8988T (cell line): ENCODE results near the gene CNTN2.

ENCODE experiments used
- DNase-seq: peaks from one replicate; pipeline ENCODE4 v3.0.0; 2011

CNTN2 gene

GRCh38 chr1:205042911-205043806, at the start of gene CNTN2:
TSS of gene CNTN2 (plus strand) at chr1:205043212. CDS start at chr1:205053186, 9,974 bp downstream.
- DNase-seq = no peak

GRCh38 chr1:204994086-204994862, 48.7 kb upstream of the CNTN2 start:
- DNase-seq = no peak

DNA sequence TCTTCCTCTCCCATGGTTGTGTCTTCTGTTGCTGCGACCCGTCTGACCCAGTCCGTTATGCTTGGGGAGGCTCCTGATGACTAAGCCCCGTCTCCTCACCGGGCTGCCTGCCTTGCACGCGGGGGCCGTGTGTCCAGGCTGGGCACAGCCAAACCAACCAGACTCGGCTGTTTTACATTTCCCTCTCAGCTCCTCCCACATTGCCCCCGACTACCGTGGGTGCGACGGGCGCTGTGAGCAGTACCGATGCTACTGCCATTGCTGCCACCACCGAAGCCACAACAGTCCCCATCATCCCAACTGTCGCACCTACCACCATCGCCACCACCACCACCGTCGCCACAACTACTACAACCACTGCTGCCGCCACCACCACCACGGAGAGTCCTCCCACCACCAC, 46.0 kb upstream of the CNTN2 start:
- no peak for DNase-seq

DNA sequence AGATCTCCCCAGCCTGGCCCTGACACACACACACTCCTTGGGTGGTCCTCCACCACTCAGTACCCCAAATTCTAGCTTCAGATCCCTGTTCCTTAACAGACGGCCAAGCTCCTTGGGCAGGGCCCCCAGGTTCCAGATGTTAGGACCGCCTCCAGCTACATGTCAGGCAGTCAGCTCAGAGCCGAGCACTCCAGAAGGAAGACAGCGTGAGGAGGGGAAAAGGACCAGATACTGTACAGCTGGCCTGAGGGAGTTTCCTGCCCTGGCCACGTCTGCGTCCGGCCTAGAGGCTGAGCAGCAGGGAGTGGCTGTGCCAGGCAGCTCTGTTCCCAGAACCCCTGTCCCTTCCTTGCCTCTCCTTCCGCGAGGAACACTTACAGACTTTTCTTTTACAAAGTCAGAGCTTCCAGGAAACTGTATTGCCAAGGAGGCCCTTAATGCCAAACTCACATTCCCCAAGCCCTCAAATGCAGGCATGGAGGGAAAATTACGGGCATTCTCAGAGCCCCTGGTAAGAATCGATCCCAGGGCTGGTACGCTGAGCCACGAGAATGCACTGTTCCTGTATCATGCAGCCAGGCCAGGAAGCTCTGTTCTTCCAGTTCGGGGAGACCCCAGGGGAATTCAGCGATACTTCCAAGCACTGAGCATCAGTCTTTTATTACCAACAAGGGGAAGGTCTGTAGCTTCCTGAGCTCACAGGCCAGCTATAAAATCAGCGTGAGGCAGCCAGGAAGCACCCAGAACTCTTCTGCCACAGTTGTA, 45.2 kb upstream of the CNTN2 start:
- DNase-seq = no peak

GRCh38 chr1:205001162-205001561, 41.9 kb upstream of the CNTN2 start:
- no peak for DNase-seq

DNA sequence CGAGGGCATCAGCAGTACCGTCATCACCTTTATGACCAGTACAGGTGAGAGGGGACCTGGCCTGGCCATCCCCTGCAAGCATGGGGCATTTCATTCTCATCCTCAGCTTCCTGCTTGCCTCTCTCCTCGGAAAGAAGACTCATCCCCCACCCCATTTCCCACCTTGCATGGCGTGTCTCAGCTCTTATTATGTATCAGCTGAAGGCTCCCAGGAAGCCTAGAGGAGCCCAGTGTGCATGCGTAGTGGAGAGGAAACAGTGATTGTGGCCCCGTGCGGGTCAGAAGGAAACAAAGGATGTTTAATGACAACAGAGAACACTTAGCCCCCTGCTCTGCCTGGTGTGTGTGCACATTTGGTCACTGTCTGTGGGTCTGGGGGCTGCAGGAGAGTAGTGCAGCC, 40.3 kb upstream of the CNTN2 start:
- no peak for DNase-seq

GRCh38 chr1:205003358-205004131, 39.5 kb upstream of the CNTN2 start:
- DNase-seq = no peak

DNA sequence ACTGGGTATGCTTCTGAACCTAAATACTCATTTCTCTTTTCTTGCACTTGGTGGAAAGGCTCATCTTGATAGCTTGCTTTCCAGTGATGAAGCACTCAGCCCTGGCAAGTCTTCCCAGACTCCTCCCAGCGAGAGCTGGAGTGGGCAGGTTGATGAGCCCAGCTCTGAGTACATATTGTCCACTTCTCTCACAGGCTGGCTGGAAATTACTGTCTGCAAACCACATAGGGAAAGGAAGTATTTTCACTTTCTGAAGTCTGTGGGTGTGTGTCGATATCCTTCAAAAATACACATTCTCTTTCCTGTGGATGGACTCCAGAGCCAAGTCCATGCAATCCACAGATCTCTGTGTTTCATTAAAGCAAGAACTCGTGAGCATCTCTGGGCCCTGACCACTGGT, 38.7 kb upstream of the CNTN2 start:
- DNase-seq = no peak

- DNase-seq = no peak
Observed at GRCh38 chr1:205008896-205009295, 34.1 kb upstream of the CNTN2 start.

DNA sequence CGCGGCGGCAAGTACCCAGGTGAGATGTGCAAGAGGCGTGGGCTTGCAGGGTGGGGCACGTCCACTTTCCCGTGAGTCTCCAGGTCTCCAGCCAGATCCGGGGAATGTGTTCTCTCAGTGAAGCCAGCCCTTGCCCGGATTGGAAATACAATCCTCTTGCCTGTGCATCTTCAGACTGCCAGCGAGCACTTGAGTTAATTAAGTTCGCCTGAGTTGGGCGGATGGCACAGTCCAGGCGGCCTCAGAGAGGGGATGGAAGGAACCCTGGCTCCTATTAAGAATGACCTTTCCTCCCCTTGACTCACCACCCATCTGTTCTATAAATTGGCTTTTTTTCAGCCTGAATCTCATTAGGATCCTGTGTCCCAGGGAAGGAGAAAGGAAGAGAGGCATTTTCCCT, 33.3 kb upstream of the CNTN2 start:
- DNase-seq = no peak

DNA sequence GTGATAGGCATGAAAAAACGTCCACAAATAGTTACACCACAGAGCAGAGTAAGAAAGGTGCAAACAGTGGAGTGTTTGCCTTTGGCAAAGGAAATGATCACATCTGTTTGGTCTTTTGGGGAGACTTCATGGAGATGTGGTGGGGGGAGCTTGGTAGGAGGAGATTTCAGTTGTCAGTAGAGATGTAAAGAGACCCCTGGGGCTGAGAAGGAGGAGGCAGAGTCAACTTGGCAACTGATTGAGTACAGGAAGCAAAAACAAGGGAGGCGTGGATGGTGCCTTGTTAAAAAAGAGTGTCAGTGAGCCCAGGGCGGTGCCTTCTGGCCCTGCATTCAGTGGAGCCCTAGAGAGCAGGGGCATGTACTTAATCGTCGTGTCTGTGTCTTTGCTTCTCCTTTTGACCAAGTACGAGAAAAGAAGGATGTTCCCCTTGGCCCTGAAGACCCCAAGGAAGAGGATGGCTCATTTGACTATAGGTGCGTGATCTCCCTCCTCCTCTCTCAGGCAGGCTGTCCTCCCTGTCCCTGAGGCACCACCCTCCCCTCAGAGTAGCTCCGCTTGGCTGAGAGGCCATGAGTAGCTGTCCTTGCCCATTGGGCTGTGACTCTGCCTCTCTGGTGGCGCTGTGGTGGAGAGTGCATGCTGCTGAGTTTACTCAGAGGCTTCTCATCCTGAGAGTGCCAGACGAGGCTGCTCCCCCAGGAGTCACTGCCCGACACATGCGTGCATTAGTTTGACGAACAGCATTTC, 30.4 kb upstream of the CNTN2 start:
- no peak for DNase-seq

DNA sequence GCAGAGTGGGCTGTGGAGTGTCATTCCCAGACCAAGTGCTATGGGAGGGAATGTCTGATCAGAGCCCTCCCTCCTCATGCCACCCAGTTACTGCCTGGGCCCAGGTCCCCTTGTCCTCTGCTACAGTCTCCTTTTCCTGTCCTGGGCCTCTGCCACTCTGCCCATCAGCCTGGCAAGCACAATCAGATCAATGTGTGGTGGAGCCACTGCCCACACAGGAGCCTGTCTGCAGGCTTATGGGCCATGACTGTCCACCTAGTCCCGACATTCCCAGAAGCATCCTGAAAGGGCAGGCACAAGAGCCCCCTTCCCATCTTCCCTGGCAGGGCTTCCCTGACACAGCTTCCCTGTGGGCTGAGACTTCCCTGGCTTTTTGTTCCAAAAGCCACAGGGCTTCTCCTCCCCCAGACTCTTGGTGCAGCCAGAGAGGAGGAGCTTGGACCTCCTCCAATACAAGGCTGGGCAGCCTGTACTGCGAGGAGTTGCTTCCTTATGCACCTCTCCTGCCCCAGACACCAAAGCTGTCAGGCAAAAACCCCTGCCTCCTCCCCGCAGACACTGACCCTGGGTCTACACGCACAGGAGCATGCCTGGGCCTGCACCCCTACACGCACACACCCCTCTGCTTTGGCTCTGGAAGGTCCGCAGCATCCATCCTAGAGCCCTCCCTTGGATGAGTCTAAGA, 29.2 kb upstream of the CNTN2 start:
- no peak for DNase-seq

GRCh38 chr1:205014783-205015182, 28.2 kb upstream of the CNTN2 start:
- DNase-seq = no peak

DNA sequence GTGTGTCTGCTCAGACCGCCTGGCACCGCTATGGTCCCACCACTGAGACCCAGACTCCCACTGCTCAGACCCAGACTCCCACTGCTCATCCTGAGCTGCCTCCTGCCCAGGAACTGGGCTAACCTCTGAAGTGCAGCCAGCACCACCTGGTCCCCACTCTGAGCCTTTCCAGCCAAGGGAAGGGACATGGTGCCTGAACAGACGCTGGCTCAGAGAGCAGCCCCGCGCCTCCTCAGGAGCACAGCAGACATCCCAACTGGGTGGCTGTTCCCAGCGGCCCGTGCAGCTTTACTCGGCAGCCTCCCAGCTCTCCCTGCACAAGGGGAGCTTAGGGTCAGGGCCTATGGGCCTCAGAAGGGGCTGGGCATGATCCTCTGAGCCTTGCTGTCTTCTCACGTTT, 27.8 kb upstream of the CNTN2 start:
- no peak for DNase-seq

DNA sequence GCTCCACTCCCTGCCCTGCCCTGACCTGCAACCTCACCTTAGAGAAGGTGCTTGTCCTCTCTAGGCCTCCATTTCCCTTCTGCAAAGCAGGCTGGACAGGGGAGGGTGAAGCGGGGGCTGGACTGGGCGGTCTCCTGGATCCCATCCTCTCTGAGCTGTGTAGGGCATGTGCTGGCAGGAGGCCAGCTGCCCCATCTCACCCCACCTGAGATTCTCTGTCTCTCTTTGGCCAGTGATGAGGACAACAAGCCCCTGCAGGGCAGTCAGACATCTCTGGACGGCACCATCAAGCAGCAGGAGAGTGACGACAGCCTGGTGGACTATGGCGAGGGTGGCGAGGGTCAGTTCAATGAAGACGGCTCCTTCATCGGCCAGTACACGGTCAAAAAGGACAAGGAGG, 26.9 kb upstream of the CNTN2 start:
- no peak for DNase-seq

DNA sequence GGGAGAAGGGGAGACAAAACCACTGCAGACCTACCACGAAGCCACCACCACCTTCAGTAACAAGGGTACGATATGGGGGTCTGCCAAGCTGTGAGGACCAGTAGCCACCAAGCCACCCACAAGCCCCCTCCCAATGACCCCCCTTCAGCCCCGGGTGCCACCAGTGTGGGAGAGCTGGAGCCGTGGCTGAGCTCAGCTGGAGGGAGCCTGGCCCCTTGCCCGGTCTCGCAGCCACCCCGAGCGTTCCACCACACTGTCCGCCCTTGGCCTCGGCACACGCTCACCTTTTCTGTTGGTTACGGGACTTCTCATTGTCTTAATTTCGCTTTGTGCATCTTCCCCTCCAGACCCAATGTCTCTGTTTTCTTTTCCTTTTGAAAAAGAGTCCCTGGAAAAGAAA, 26.4 kb upstream of the CNTN2 start:
- no peak for DNase-seq

- no peak for DNase-seq
Observed at GRCh38 chr1:205017001-205017400, 26.0 kb upstream of the CNTN2 start.

- DNase-seq = no peak
Observed at GRCh38 chr1:205017766-205018165, 25.2 kb upstream of the CNTN2 start.

DNA sequence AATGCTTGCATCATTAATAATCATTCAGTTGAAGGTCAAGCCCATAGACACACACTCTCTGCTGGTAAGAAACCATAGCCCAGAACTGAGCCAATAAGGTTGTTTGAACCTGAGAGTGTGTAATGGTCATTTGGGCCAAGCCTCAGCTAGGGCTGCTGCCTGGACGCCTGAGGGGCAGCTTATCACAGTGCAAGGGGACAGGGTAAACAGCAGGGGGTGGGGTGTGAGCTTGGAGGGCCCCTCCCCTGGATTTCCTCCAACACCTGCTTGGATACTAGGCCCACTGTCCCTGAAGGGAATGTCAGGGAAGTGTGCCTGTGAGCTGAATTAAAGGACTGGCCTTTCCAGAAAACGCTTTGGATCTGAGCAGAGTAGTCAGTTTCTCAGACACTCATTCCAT, 24.6 kb upstream of the CNTN2 start:
- no peak for DNase-seq

DNA sequence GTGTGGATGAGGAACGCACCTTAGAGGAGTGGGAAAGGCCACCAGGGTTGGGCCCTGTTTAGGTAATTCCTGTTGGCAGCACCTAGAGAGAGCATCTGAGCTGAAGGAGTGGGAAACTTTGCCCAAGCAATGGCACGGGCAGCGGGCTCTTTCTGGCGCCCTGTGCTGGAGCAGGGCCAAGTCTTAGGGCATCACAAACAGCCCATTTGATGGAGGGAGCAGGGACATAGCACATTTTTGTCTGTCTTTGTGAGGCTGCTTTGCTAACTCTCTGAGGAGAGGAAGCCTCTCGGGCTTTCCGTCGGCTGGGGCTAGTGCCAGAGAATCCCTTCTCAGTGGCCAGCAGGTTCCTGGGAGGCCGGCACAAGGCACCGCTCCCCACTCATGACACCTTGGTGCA, 22.5 kb upstream of the CNTN2 start:
- no peak for DNase-seq

- DNase-seq = no peak
Observed at GRCh38 chr1:205024679-205025078, 18.3 kb upstream of the CNTN2 start.
